T follicular helper cell (primary cell): ENCODE measurements around the gene FBXL19.

Experiments used
- DNase-seq: peaks from one replicate; pipeline ENCODE4 v3.0.0-alpha.2; 2020; ENCODE audit warnings: low read depth

Gene FBXL19

GRCh38 chr16:30947541-30947858 lies 24.1 kb downstream of the FBXL19 start:
- no peak for DNase-seq

GRCh38 chr16:30947859-30948666 lies 24.7 kb downstream of the FBXL19 start:
- no peak for DNase-seq

DNA sequence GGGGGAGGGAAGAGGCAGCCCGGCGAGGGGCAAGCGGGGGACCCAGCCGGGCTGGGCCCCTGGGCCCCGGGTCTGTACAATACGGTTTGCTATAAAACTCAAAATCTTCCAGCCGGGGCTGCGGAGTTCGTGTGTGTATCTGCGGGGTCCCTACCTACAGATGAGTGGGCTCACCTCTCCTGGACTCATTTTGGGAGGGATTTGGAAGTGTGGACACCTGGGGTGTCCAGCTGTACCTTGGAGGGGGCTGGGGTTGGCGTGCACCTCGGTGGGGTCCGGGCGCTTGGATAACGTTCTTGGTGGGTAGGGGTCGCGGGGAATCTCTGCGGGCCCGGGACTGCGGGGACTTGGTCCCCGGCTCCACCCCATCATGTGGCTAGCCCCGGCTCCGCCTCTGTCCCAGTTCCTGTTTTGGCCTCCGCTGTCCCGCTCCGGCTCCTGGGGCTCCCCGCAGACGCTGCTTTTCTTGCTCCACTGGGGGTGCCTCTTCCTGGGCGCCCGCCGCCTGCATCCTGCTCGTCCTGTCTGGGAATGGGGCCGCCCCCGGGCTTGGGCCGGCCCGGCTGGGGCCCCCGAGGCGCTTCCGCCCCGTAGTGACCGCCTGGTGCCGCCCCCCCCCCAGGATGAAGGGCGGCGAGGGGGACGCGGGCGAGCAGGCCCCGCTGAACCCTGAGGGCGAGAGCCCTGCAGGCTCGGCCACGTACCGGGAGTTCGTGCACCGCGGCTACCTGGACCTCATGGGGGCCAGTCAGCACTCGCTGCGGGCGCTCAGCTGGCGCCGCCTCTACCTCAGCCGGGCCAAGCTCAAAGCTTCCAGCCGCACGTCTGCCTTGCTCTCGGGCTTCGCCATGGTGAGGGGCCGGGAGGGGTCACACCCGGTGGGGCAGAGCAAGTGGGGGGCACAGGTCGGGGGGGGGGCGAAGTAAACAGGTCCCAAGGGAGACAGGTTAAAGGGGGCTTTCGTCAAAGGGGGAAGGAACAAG lies 25.6 kb downstream of the FBXL19 start, which contains the start of gene ORAI3:
ORAI3 (plus strand) TSS at position 402 of the 983 bp plus-strand sequence; CDS start at position 624, 222 bp downstream.
- no peak for DNase-seq

DNA sequence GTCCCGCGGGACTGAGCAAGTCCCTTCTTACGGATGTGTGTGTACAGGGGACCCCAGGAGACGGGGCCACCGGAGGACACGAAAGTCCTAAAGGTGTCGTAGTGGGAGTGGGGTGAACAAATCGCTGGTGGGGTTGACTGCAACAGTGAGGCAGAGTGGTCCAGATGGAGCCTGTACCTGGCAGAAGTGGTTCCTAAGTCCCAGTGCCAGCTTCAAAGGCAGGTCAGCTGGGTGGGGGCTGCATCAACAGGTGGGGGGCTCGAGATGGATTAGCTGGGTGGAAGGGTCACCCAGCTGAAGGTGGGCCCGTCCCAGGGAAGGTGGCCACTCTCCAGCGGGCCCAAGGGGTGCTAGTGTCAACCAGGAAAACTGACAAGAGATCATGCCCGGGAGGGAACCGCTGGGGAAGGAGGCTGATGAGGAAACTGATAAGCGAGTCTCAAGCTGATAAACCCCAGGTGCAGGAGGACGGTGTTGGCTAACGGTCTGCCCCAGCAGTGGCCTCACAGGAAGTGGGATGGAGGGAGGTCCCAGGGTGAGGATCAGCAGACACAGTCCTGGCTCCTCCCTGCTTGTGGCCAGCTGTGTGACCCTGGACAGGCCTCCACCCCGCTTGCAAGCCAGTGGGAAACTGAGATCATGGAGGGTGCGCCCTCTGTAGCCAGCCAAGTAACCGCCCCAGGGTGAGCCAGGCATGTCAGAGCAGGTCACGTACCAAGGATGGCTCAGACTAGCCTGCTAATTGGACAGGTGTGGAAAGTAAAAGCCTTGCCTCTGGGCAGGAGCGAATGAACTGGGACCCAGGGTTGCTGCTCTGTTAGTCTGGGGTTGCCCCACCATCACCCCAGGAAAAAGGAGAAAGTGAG lies 26.5 kb downstream of the FBXL19 start:
- no peak for DNase-seq

- no peak for DNase-seq
Measured at GRCh38 chr16:30950516-30951065, 27.2 kb downstream of the FBXL19 start.

GRCh38 chr16:30951193-30951592 lies 27.8 kb downstream of the FBXL19 start:
- DNase-seq: no peak

DNA sequence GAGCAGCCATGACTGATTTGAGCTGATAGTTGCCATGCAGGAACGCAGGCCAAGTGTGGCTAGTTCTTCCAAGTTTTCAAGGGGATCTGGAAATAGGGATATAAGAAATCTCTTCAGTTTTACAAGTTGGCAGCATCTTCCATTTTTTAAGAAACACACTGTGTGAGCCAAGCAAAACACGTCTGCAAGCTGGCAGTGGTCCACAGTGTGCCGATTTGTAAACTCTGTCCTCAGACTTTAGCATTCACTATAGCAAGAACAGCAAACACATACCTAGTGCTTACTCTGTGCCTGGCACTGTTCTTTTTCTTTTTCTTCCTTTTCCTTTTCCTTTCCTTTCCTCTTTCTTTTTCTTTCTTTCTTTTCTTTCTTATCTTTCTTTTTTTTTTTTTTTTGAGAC lies 28.4 kb downstream of the FBXL19 start:
- DNase-seq: no peak

DNA sequence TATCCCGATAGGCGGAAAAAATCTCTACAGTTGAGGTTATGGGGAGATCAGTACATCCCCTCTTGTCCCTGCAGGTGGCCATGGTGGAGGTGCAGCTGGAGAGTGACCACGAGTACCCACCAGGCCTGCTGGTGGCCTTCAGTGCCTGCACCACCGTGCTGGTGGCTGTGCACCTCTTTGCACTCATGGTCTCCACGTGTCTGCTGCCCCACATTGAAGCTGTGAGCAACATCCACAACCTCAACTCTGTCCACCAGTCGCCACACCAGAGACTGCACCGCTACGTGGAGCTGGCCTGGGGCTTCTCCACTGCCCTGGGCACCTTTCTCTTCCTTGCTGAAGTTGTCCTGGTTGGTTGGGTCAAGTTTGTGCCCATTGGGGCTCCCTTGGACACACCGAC lies 29.7 kb downstream of the FBXL19 start:
- DNase-seq: no peak

- DNase-seq: peak; percentile 36
Measured at GRCh38 chr16:30953511-30954124, 30.2 kb downstream of the FBXL19 start.

GRCh38 chr16:30954993-30955392 lies 31.6 kb downstream of the FBXL19 start:
- DNase-seq: no peak

DNA sequence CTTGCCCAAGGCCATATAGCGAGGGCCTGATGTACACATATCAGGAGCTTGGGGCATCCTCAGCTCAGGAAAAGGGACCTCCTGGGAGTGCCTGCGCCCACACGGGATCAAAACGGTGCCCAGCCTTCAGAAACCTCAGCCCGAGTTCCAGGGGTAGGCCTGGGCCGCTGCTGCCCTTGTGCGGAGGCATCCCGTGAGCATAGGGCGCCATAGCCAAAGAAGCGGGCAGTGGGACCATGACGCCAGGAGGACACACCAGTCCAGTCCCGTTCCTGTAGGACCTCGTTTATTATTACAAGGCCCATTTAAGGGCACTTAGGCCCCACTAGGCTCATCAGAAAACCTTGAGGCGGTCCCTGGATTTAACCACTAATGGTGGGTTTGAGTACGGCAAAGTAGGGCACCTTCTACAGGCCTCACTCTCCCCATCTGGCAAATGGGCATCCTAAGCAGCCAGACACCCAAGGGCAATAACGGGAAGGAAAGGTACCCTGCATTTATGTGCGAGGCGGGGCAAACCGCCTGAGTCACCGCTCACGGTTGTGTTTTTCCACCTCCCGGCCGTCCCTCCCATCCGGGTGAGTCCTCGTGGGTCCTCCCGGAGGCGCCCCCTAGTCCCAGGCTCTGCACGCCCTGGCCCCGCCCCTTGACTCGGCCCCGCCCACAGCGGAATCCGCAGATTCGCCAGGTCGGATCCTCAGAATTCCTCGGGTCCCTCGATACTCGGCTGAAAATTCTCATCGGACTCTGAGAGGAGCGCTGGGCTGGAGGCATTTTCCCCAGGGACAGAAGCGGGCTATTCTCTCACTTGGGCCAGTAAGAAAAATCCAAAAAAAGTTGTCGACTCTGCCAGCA lies 33.5 kb downstream of the FBXL19 start:
- peak; percentile 77 for DNase-seq

DNA sequence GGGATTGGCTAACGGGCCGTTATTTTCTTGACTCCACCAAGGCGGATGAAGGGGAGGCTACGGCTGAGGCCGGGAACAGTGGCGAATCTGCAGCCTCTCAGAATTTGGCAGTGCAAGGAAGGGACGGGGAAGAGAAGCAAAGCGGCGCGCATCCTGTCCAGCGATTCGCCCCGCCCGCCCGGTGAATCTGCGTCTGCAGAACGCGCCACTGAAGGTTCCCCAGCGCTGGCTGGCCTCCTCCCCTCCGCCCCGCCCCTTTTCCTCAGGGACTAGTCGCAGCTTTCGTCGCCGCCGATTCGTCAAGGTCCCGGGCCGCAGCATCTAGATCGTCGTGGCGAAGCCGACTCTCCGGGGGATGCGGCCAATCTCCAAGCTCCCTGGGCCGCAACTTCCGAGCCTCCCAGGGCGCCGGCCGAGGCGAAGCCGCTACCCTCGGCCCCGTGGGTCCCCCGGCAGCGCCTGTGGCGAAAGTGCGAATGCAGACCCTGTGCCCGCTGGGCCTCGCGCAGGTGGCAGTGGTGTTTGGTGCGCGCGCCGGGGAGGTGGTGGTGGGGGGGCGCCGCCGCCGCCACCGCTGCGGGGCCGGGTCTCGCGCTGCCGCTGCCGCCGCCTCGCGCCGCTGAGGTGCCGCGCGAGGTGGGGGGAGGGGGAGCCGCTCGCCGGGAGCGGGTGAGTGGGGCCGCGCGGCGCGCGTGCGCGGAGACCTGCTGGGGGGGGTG lies 34.2 kb downstream of the FBXL19 start, which contains the start of gene SETD1A:
SETD1A (plus strand) TSS at position 299 of the 719 bp plus-strand sequence. CDS start 978 bp downstream, outside the sequence.
- DNase-seq: peak; percentile 95

GRCh38 chr16:30958175-30959079 lies 35.1 kb downstream of the FBXL19 start:
- DNase-seq: peak; percentile 57

DNA sequence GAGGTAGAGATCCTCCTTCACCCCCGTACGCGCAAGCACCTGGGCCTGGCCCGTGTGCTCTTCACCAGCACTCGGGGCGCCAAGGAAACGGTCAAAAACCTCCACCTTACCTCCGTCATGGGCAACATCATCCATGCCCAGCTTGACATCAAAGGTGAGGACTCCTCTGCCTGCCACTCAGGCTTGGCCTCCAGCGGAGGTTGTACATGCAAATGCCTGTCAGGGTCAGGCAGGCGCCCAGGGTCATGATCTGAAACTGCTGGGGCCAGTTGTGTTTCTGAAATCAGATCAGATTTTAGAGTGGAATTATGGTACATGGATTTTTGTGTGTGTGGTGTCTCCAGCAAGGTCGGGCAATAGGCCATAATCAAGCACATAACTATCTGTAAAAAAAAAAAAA lies 38.0 kb downstream of the FBXL19 start:
- no peak for DNase-seq

DNA sequence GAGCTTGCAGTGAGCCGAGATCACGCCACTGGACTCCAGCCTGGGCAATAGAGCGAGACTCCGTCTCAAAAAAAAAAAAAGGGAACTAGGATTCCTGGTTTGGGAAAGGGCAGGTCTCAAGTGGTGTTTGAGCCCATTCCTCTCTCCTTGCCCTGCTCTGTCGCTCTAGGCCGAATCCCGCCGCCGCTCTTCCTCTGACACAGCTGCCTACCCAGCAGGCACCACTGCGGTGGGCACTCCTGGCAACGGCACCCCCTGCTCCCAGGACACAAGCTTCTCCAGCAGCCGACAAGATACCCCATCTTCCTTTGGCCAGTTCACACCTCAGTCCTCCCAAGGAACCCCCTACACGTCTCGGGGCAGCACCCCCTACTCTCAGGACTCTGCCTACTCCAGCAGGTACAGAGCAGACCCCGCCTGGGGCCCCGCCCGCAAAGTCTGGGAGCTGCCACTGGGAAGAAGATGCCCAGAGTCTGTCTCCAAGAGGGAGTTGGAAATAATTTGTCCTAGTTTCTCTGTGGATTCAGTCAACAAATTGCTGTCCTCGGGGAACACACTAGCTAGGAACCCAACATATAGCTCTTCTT lies 40.6 kb downstream of the FBXL19 start:
- DNase-seq: no peak

DNA sequence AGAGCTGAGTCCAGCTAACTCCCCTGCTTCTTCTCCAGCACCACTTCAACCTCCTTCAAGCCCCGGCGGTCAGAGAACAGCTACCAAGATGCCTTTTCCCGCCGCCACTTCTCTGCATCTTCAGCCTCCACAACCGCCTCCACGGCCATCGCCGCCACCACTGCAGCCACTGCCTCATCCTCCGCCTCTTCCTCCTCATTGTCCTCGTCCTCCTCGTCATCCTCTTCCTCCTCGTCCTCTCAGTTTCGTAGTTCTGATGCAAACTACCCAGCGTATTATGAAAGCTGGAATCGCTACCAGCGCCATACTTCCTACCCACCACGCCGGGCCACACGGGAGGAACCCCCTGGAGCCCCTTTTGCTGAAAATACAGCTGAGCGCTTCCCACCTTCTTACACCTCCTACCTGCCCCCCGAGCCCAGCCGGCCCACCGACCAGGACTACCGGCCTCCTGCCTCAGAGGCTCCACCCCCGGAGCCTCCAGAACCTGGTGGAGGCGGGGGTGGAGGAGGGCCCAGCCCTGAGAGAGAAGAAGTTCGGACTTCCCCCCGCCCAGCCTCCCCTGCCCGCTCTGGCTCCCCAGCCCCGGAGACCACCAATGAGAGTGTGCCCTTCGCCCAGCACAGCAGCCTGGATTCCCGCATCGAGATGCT lies 41.3 kb downstream of the FBXL19 start:
- DNase-seq: no peak

DNA sequence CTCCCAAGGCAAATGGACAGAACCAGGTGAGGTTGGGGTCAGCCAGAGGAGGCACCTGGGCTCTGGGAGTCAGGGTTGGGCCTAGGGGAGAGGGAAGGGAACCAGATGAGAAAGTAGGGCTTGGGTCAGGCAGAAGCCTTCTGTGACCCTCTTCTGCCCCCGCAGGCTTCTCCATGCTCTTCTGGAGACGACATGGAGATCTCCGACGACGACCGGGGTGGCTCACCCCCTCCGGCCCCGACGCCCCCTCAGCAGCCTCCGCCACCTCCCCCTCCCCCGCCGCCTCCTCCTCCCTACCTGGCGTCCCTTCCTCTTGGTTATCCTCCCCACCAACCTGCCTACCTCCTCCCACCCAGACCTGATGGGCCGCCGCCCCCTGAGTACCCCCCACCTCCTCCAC lies 42.1 kb downstream of the FBXL19 start:
- no peak for DNase-seq
